Amygdala (tissue), 56 donors: Measurements from ENCODE around the gene PCBP2.
"Not testable (repeated sequence)": the region's sequence is repeated elsewhere in the genome, so short reads cannot be mapped to it uniquely, and the experiment has no call there.

Experiments used
- DNase-seq, 56 donors: peaks; one replicate each; lab custom pipeline; 2025; lab: John Stamatoyannopoulos, UW

Gene PCBP2

DNA sequence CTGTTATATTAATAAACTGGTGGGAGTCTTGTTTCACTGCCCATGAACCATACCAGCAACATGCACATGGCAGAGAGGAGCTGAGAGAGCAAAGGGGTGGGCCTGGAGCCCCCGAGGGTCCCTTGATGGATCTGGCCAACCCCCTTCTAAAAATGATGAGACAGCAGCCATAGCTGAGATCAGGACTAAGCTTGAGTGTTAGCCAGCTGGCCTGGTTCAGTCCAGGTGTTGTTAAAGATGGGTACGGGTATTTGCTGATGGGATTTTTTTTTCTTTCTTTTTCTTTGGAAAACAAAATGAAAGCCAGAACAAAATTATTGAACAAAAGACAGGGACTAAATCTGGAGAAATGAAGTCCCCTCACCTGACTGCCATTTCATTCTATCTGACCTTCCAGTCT lies 16.0 kb downstream of the PCBP2 start:
- no peak for DNase-seq

DNA sequence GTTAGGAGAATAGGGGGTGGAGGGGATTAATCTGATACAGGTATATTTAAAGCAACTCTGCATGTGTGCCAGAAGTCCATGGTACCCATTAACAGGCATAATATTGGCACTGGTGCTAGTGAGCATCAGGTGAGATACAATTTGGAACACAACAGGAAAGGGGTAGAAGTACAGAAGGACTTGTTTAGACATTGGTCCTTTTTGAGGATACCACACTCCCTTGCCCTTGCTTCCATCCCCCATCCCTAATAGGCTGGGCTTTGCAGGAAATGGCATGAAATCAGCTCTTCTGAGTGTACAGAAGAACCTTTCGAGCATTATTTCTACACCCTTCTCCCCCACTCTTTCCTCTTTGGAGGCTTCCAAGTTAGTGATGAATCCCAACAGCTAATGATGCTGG lies 16.4 kb downstream of the PCBP2 start:
- DNase-seq: no peak

DNA sequence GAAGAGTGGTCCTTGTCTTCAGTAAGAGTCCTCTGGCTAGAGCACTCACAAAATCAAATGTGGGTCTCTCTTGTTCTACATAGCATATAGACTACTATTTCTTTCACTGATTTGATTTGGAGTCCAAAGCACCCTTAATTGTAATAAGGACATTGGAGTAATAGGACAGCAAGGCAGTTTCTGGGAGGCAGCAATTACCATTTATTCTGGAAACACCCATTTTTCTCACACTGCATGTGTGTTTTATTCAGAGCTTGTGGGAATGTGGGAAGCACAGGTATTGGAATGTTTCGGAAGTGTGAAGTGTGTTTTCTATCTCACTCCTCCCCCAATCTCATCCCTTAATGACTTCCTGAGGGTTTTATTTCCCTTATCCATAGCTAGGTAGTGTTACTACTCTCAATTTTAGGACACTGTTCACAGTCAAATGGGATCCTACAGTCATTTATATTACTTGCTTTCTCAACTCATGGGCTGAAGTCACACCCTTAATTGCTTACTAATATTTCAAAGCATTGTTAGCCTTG lies 20.2 kb downstream of the PCBP2 start:
- no peak for DNase-seq

DNA sequence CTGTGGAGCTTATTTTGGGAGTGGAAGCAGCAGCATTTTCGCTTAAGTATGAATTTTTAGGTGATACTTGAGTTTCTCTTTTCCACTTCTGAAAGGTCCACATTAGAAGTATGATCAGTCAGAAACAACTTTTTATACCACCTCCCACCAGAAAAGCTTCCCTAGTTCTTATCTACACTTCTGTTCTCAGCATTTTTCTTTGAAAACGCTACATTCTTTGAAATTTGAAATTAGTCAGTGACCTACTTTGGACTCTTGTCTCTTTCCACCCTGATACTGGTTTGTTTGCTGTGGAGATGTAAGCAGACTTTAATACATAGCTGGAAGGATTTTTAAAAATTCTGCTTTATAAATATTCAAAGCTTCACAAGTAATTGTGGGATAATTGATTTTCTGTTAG lies 22.2 kb downstream of the PCBP2 start:
- no peak for DNase-seq

DNA sequence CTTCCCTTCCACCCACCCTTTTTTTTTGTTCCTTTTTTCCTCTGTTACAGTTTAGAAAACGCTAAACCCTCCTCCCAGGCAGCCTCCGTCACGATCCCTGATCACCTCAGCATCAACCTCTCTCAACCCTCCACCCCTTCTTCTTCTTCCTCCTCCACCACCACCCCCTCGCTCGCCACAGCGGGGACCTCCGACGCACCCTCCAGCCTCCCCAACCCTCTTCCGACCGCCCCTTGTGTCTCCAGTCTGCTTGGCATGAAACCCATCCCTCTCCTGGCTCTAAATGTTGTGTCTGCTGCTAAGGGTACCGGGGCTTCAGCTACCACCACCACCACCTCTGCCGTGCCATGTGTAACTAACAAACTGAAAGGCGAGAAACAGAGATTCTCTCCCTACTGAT lies 22.9 kb downstream of the PCBP2 start:
- no peak for DNase-seq

DNA sequence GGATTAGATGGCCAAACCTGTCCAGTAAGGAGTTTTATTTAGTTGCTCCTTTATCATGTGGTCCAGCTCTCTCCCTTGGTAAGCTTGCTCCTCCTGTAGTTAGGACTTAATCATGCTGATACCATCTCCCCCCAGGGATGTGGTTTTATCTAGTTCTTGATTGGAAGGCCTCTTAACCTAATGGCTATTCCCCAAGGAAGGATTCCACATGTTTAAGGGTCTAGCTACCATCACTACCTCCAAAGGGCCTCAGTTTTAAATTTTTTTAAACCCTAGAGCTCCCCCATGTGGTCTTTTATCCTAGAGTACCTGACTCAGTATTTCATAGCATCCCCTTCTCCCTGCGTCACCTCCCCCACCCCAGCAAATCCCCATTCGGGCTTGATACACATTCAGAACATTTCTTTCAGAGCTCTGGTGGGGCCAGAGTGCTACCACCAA lies 24.9 kb downstream of the PCBP2 start:
- no peak for DNase-seq

DNA sequence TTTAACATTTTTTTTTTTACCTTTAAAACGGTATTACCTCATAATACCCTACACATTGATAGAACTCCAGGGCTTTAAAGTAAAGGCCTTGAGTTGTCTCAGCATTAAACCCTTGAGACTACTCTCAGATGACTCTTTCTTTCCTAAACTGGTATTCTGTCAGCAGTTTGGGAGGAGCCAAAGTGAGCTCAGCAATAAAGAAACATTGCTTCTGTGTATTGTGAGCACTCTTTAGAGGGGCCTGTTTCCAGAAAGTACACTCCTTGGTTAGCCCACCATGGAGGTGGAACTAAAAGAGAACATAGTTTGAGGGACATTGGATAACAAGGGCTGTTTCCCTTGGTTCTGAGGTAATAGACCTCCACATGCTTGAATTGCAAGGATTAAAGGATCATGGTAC lies 27.0 kb downstream of the PCBP2 start:
- no peak for DNase-seq

DNA sequence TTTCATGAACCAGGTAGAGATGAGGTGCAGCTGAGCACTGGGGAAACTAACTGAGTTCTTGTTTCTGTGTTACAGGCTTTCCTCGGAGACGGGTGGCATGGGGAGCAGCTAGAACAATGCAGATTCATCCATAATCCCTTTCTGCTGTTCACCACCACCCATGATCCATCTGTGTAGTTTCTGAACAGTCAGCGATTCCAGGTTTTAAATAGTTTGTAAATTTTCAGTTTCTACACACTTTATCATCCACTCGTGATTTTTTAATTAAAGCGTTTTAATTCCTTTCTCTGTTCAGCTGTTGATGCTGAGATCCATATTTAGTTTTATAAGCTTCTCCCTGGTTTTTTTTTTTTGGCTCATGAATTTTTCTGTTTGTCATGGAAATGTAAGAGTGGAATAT lies 27.4 kb downstream of the PCBP2 start:
- no peak for DNase-seq

DNA sequence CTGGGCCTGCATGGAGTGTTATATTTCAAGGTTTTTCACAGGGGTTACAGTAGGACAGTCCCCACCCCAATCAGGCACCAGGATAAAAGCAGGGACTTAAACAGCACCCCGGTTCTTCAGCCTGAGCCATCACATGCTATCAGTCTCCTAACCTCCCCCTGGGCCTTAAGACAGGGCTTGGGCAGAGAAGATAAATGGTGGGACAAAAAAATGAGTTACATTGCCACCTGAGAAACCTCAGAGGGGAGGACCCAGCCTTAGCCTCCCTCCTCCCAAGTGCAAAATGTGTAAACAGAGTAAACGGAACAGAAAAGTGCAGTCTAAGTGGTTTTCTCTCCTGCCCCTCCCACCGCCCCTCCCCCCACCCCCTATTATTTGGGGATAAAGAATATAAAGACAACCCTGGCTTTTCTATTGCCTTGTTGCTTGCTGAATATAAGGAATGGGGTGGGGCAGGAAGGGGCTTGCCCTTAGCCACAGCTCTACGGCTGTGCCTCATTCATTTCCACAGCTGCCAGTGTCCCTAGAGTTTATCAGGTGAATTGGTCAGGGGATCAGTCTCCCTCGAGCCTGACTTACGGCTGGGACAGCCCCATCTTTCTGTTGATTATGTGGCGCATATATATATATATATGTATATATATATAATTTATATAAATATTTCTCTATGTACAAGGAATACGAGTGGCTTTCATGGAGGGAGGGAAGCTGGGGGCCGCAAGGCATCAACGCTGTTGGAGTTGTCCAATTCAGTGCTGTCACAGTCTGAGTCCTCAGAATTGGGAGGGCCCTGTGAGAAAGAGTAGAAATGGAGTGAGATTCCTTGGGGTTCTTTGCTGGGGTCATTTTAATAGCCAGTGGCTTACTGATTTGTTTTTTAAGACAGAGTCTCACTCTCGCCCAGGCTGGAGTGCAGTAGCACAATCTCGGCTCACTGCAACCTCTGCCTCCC lies 28.9 kb downstream of the PCBP2 start:
- DNase-seq: no peak

DNA sequence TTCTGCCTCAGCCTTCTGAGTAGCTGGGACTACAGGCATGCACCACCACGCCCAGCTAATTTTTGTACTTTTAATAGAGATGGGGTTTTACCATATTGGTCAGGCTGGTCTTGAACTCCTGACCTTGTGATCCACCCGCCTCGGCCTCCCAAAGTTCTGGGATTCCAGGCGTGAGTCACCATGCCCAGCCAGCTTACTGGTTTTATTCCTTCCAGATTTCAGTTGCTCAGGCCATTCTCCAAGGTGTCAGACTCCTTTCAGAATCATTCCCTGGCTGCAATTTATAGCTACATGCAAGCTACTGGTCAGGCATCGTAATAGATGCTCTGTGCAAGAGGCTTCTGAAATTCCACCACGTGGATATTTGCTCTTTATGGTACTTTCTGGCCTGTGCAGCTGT lies 29.6 kb downstream of the PCBP2 start:
- not testable (repeated sequence) for DNase-seq

DNA sequence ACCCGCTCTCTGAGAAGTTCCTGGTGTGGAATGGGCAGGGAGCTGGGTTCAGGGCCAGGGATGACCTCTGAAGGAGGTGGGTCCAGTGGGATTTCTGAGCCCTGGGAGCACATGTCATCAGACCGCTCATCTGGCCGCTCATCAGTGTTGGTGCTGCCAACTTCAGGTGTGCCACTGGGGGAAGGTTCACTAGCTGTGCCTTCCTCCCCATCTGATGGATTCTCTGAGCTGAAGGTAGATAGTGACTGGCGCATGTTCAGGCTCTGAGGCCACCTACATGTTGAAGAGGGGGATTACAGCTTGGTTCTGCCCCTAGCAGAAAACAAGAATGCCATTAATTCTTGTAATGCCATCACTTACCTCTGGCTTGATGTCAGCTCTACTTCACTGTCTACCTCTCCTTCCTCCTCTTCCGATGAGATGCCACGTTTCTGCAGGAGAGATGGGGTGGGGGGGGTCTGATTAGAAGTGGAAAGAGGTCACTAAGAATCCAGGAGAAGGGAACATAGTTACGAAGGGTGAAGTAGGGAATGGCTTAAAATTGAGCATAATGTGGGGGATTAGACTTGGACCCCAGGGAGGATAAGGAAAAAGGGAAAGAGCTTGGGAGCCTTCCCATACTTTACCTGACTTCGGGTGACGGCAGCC lies 30.2 kb downstream of the PCBP2 start:
- DNase-seq: no peak

DNA sequence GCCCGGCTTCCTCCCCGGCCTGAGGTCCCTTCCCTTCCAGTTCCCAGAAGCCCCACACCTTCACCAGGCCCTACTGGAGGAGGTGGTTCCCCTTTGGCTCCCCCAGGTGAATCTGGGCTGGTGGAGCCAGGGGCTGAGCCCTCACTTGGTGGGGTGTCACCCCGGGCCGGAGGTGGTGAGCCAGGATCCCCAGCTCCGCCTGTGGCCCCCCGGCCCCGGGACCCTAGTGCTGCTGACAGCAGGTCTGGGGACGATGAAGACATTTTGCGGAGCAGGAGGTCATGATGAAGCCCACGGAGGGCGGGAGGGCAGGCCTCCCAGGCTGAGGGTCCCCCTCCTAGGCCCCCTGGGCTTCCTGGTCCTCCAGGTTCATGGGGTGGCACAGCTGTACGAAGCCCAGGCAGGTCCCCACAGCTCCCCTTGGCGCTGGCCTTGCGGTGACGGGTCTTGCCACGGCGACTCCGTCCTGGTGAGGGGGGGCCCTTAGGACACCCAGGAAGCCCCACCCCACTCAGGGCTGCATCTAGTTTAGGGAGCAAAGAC lies 30.8 kb downstream of the PCBP2 start:
- no peak for DNase-seq

DNA sequence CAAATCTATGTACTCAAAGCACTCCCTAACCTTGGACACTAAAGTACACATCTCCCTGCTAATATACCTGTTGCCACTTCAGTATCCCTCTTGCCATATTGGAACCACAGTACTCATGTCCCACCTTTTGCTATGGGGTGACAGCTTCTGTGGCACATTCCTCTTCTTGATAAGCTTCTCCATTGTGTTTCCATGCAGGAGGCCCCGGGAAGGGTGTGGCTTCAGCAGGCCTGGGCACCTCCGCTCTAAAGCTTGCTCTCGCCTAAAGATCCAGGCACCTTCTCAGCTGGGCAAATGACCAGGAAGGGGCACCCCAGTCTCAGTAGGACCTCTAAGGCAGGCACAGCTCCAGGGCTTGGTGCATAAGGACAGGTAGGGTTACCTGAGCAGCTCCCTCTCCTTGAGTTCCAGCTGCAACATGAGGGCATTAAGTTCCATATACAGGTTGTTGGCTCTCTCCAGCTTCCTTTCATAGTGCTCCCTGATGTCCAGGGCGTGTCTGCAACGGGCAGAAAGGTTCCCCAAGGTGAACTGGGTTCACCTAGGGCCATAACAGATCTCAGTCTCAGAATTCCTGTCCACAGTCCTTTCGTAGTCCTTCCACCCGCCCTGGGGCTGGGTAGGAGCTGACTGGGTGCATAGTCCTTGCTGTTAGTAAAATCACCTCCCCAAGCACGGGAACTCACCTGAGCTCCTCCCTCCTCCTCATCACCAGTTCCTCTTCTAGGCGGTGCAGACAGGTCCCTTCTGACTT lies 31.5 kb downstream of the PCBP2 start:
- no peak for DNase-seq

DNA sequence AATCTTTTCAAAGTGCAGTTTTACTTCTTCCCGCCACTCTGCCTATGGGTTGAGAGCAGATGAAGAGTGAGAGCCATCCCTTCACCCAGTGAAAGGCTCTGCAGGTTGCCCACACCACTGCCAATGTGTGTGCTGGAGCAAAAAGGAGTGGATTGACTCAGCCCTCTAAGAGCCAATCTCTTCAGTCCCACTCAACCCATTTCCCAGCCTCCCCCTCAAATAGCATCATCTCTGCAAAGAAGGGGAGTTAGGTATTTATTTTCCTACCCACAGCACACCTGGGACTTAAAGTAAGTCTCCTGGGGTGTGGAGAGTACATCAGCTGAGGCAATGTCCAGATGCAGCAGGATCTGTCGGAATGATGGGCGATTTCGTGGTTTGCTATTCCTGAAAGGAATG lies 32.1 kb downstream of the PCBP2 start:
- no peak for DNase-seq

DNA sequence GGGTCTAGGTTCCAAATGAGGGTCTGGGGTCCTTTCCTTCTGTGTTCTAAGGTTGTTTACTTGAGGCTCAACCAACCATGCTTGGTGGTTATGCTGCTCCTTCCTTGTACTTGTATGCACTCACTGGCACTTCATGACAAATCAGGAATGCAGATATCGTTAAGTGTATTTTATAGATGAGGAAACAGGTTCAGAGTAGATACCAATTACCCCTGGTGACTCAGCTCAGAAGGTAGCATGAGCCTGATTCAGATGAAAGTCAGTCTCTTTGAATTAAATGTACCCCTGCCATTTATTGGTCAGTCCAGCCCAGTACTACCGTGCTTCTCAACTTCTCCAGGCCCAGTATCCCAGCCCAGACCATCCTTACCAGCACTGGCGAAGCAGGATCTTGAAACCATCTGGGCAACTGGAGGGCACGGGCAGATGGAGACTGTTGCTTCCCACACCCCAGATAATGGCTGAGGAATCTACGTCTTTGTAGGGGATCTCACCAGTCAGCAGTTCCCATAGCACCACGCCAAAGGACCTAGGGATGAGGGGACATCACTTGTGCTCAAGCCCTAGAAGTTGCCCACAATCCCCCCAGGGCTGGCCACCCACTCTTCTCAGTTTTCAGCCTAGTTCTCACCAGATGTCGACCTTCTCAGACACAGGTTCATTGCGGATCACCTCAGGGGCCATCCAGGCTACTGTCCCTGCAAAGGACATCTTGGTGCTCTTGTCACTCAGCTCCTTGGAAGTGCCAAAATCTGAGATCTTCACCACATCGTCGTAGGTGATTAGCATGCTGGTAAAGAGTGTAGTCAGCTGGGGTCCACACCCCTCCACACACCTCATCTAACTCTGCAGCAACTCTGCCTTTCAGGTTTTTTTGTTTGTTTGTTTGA lies 33.0 kb downstream of the PCBP2 start:
- DNase-seq: no peak

DNA sequence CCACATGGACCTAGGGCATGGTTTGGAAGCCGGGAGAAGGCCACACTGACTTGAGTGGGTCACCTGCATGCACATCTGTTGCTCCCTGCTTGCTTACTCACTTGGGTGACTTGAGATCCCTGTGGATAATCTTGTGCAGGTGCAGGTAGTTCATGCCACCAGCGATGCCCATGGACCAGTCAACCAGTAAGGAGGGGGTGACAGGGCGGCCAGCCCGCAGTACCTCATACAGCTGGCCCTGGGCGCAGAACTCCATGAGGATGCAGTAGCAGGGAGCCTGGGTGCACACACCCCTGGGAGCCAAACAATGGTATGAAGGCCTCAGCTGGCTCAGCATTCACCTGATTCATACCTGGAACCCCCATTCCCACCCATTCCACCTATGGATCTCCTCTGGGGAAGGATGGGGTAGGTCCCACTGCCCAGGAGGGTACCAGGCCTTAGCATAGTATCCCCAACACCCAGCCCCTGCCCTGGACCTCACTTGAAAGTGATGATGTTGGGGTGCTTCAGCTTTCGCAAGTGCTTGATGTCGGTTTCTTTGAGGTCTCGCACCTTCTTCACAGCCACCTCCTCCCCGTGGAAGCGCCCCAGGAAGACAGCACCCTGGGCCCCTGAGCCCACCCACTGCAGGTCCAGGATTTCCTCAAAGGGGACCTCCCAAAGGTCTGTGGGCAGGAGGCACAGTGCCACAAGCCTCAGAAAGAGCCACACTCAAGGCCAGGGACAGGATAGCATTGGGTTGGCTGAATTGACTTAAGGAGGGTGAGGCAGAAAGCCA lies 34.2 kb downstream of the PCBP2 start:
- DNase-seq: no peak

DNA sequence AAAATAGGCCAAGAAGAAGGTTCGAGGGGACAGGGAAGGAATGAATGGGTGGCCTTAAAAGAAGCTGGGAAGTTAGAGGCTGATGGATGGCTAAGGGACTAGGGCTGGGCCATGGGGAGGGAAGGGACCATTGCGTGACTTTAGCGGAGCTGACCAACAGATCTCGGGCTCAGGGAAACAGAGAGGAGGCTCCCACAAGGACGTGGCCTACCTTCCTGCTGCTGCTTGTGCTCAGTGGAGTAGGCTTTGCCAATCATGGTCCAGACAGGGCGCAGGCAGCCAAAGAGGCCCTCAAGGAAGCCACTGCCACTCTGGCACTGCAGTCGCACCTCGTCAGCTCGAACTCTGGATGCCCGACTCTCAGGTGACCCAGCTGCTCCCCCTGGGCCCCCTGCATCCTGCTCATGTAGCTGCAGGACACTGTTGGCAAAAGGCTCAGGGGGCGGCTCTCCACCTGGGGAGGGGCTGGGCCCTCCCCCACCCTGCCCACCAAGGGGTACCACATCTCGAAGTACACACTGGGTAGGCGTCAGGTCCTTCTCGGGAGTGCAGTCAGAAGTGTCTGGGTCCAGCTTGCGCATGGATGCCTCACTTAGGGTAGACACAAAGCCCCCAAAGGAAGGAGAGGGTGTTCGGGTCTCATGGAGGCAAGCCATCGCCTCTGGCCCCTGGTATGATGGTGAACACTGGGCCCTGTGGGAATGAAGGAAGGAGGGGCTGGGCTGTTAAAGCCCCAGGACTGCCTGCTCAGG lies 35.0 kb downstream of the PCBP2 start:
- no peak for DNase-seq

DNA sequence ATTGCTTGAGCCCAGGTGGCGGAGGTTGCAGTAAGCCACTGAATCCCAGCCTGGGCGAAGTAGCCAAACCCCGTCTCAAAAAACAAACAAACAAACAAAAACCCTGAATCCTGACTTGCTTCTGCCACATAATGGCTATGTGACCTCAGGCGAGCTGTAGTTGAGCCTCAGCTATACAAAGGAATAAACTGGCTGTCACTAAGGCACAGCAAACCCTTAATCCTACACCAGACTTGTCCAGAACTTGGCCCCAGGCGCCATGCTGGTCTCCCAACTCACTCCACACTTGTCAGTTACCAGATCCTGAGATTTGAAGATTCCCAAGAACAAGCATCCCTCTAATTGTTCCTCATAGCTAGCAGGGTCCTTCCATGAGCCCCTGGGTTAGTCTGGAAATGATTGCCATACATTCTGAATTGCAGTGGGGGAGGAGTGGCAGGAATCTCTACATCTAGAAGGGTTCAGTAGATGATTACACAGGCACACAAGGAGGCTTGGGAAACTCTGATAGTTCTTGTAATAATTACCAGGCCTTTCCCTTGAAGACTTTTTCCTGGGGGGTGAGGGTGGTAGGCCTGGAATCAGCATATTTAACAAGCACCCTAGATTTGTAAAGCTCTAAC lies 37.5 kb downstream of the PCBP2 start:
- no peak for DNase-seq
